GM12872 (cell line): ENCODE results near the gene LYG1.

ENCODE experiments used
- CTCF ChIP-seq: IDR thresholded peaks from 3 replicates; pipeline ENCODE4 v1.5.1; 2011; ENCODE audit warnings: low read depth, mild to moderate bottlenecking, low read length, moderate library complexity; ENCODE audit not compliant: insufficient read depth

The LYG1 gene

GRCh38 chr2:99337113-99338028 lies 36.4 kb upstream of the LYG1 start, which contains the start of gene EIF5B:
EIF5B (plus strand) TSS chr2:99337389; CDS start chr2:99337555, 166 bp downstream.
- peak; percentile 74 for TF ChIP-seq CTCF

- no peak for TF ChIP-seq CTCF
Observed at GRCh38 chr2:99336804-99337112, 35.8 kb upstream of the LYG1 start.

GRCh38 chr2:99335911-99336803 lies 35.2 kb upstream of the LYG1 start, which contains the start of gene TXNDC9:
TXNDC9 (minus strand) TSS chr2:99336333; CDS start chr2:99333210, 3,123 bp downstream.
- no peak for TF ChIP-seq CTCF

GRCh38 chr2:99325384-99325783 lies 24.4 kb upstream of the LYG1 start:
- TF ChIP-seq CTCF = no peak

- no peak for TF ChIP-seq CTCF
Observed at GRCh38 chr2:99317161-99317872, 16.3 kb upstream of the LYG1 start.

- TF ChIP-seq CTCF = no peak
Observed at GRCh38 chr2:99299580-99299979, 1.4 kb downstream of the LYG1 start.
